MM.1S (cell line): ENCODE measurements around the gene ABCG4.

Source experiments
- DNase-seq: peaks from one replicate; pipeline ENCODE4 v3.0.0-alpha.2; 2015
- H2AFZ ChIP-seq: fragments of 300-600 bp; sonication (generic); 2 replicates; pipeline ENCODE4 v1.6.0; 2016; ENCODE audit warnings: antibody characterized with exemption, low read length
- H3F3A ChIP-seq: fragments of 300-600 bp; sonication (generic); 2 replicates; pipeline ENCODE4 v1.6.1; 2016; ENCODE audit warnings: mild to moderate bottlenecking, antibody characterized with exemption, low read length, moderate library complexity, mixed read lengths; ENCODE audit not compliant: insufficient read depth
- H3K27ac ChIP-seq: fragments of 300-600 bp; sonication (generic); 2 replicates; pipeline ENCODE4 v1.5.1; 2016; ENCODE audit warnings: mild to moderate bottlenecking, low read length
- H3K27me3 ChIP-seq: fragments of 300-600 bp; sonication (generic); replicated peaks from 2 replicates; pipeline ENCODE4 v1.6.0; 2016; ENCODE audit warnings: low read length; ENCODE audit not compliant: insufficient read depth
- H3K36me3 ChIP-seq: fragments of 300-600 bp; sonication (generic); replicated peaks from 2 replicates; pipeline ENCODE4 v1.6.1; 2016; ENCODE audit warnings: mild to moderate bottlenecking, low read length, mixed read lengths; ENCODE audit not compliant: insufficient read depth
- H3K4me1 ChIP-seq: fragments of 300-600 bp; sonication (generic); 2 replicates; pipeline ENCODE4 v1.6.1; 2016; ENCODE audit warnings: low read length, mixed read lengths
- H3K4me2 ChIP-seq: fragments of 300-600 bp; sonication (generic); 2 replicates; pipeline ENCODE4 v1.6.0; 2016; ENCODE audit warnings: low read depth, low read length
- H3K4me3 ChIP-seq: fragments of 300-600 bp; sonication (generic); 2 replicates; pipeline ENCODE4 v1.5.1; 2016; ENCODE audit warnings: low read length, mixed read lengths
- H3K79me2 ChIP-seq: fragments of 300-600 bp; sonication (generic); 2 replicates; pipeline ENCODE4 v1.6.1; 2016; ENCODE audit warnings: mixed run types, low read length, mixed read lengths
- H3K9ac ChIP-seq: fragments of 300-600 bp; sonication (generic); 2 replicates; pipeline ENCODE4 v1.6.1; 2016; ENCODE audit warnings: low read length, mixed read lengths
- H3K9me2 ChIP-seq: fragments of 300-600 bp; sonication (generic); replicated peaks from 2 replicates; pipeline ENCODE4 v1.6.1; 2016; ENCODE audit warnings: mild to moderate bottlenecking, low read length, mixed read lengths; ENCODE audit not compliant: insufficient read depth
- H3K9me3 ChIP-seq: fragments of 300-600 bp; sonication (generic); replicated peaks from 2 replicates; pipeline ENCODE4 v1.6.1; 2016; ENCODE audit warnings: mild to moderate bottlenecking, low read length, mixed read lengths; ENCODE audit not compliant: insufficient read depth
- H4K20me1 ChIP-seq: fragments of 300-600 bp; sonication (generic); 2 replicates; pipeline ENCODE4 v1.6.1; 2016; ENCODE audit warnings: mild to moderate bottlenecking, low read length, moderate library complexity, mixed read lengths; ENCODE audit not compliant: insufficient read depth
- EZH2 ChIP-seq: fragments of 300-600 bp; sonication (generic); optimal IDR thresholded peaks from 2 replicates; pipeline ENCODE3; 2017; ENCODE audit warnings: low read depth, mild to moderate bottlenecking, antibody characterized with exemption, low read length, mixed read lengths
- EZH2phosphoT487 ChIP-seq: fragments of 300-600 bp; sonication (generic); IDR thresholded peaks from 2 replicates; pipeline ENCODE4 v1.6.1; 2018; ENCODE audit warnings: antibody characterized with exemption, low read length
- TF ChIP-seq, protein P1 (sequence below): fragments of 300-600 bp; sonication (generic); IDR thresholded peaks from 2 replicates; pipeline ENCODE4 v1.5.1; 2016; ENCODE audit warnings: antibody characterized with exemption, low read length, mixed read lengths

The ABCG4 gene

GRCh38 chr11:119121008-119121810, 27.6 kb upstream of the ABCG4 start, which contains the start of gene HINFP:
Gene HINFP, plus strand, starts transcription at chr11:119121580. Its CDS starts 5,365 bp downstream, at chr11:119126945.
- peaks cover 16% of the 10 kb centered on the region for H3F3A ChIP-seq
- peak within 1 kb of the TSS; percentile 93 for H3K4me3 ChIP-seq
- DNase-seq = peak; percentile 99
- no peaks in the 10 kb centered on the region for H3K9me2 ChIP-seq
- H3K27me3 ChIP-seq = no peaks in the 10 kb centered on the region
- no peaks in the 10 kb centered on the region for H4K20me1 ChIP-seq
- no peaks in the 10 kb centered on the region for H3K9me3 ChIP-seq
- H3K27ac ChIP-seq = peak within 1 kb of the TSS; percentile 54; the same call in 1 of the 2 replicates
- H3K9ac ChIP-seq = peak within 1 kb of the TSS; percentile 72
- peak within 1 kb of the TSS; percentile 82 for H2AFZ ChIP-seq
- peak within 1 kb of the TSS; percentile 96 for H3K4me2 ChIP-seq
- TF ChIP-seq EZH2 (no peak), EZH2phosphoT487 (no peak)
- TF ChIP-seq, protein P1, sequence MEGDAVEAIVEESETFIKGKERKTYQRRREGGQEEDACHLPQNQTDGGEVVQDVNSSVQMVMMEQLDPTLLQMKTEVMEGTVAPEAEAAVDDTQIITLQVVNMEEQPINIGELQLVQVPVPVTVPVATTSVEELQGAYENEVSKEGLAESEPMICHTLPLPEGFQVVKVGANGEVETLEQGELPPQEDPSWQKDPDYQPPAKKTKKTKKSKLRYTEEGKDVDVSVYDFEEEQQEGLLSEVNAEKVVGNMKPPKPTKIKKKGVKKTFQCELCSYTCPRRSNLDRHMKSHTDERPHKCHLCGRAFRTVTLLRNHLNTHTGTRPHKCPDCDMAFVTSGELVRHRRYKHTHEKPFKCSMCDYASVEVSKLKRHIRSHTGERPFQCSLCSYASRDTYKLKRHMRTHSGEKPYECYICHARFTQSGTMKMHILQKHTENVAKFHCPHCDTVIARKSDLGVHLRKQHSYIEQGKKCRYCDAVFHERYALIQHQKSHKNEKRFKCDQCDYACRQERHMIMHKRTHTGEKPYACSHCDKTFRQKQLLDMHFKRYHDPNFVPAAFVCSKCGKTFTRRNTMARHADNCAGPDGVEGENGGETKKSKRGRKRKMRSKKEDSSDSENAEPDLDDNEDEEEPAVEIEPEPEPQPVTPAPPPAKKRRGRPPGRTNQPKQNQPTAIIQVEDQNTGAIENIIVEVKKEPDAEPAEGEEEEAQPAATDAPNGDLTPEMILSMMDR = no peak
- H3K79me2 ChIP-seq = peaks cover 37% of the 10 kb centered on the region
- peaks cover 11% of the 10 kb centered on the region; the same call in 1 of the 2 replicates for H3K4me1 ChIP-seq
- peaks cover 5% of the 10 kb centered on the region; the same call in 1 of the 2 replicates for H3K36me3 ChIP-seq

GRCh38 chr11:119121811-119122124, 27.1 kb upstream of the ABCG4 start:
- TF ChIP-seq, protein P1 = no peak
- TF ChIP-seq EZH2 = no peak
- TF ChIP-seq EZH2phosphoT487 = no peak
- H3K9me2 ChIP-seq = no peaks in the 10 kb centered on the region
- peaks cover 37% of the 10 kb centered on the region for H3K79me2 ChIP-seq
- H3K9me3 ChIP-seq = no peaks in the 10 kb centered on the region
- peak overlapping the region; percentile 54; the same call in 1 of the 2 replicates for H3K27ac ChIP-seq
- H3K27me3 ChIP-seq = no peaks in the 10 kb centered on the region
- no peaks in the 10 kb centered on the region for H4K20me1 ChIP-seq
- no peak for DNase-seq
- H3K4me2 ChIP-seq = peak overlapping the region; percentile 92
- peaks cover 16% of the 10 kb centered on the region for H3F3A ChIP-seq
- H3K4me3 ChIP-seq = peak overlapping the region; percentile 93
- peaks cover 11% of the 10 kb centered on the region; the same call in 1 of the 2 replicates for H3K4me1 ChIP-seq
- H3K9ac ChIP-seq = peak overlapping the region; percentile 72
- H3K36me3 ChIP-seq = peaks cover 5% of the 10 kb centered on the region; the same call in 1 of the 2 replicates
- H2AFZ ChIP-seq = peak overlapping the region; percentile 75

- Histone ChIP-seq H3K36me3 (peaks cover 5% of the 10 kb centered on the region; the same call in 1 of the 2 replicates), H3K4me3 (no peak overlapping the region), H2AFZ (no peak overlapping the region), H3K9me2 (no peaks in the 10 kb centered on the region), H3K9me3 (no peaks in the 10 kb centered on the region), H3K9ac (no peak overlapping the region), H3K79me2 (peaks cover 37% of the 10 kb centered on the region), H3F3A (peaks cover 4% of the 10 kb centered on the region), H3K27me3 (no peaks in the 10 kb centered on the region), H4K20me1 (no peaks in the 10 kb centered on the region), H3K4me1 (0 out of 2 replicates have a peak, but pooled peaks cover 4% of the 10 kb centered on the region), H3K4me2 (no peak overlapping the region), H3K27ac (no peak overlapping the region)
- no peak for DNase-seq
- TF ChIP-seq, protein P1 = no peak
- TF ChIP-seq EZH2 = no peak
- no peak for TF ChIP-seq EZH2phosphoT487
Observed at GRCh38 chr11:119125821-119126220, 23.0 kb upstream of the ABCG4 start.
